Mammary epithelial cell (primary cell): Measurements from ENCODE around the gene GPR146.

Experiments used
- EZH2 ChIP-seq: IDR thresholded peaks from 2 replicates; pipeline ENCODE4 v1.6.1; 2012; ENCODE audit warnings: low read length, inconsistent platforms, borderline replicate concordance
- TF ChIP-seq, protein P1 (sequence below), 2 donors: IDR thresholded peaks in 1 of 2; conservative IDR thresholded peaks in 1 of 2; 2 replicates each; pipeline ENCODE4 v1.5.1; 2011 to 2012; ENCODE audit warnings: inconsistent platforms in 2 of 2, low read length in 2 of 2, mild to moderate bottlenecking in 2 of 2, control low read depth in 1 of 2, low read depth in 1 of 2; ENCODE audit not compliant: insufficient read depth in 1 of 2; ENCODE audit errors: extremely low read depth in 1 of 2

GRCh38 chr7:1081931-1082401, 37.6 kb downstream of the GPR146 start:
- no peak for TF ChIP-seq EZH2
- TF ChIP-seq, protein P1, sequence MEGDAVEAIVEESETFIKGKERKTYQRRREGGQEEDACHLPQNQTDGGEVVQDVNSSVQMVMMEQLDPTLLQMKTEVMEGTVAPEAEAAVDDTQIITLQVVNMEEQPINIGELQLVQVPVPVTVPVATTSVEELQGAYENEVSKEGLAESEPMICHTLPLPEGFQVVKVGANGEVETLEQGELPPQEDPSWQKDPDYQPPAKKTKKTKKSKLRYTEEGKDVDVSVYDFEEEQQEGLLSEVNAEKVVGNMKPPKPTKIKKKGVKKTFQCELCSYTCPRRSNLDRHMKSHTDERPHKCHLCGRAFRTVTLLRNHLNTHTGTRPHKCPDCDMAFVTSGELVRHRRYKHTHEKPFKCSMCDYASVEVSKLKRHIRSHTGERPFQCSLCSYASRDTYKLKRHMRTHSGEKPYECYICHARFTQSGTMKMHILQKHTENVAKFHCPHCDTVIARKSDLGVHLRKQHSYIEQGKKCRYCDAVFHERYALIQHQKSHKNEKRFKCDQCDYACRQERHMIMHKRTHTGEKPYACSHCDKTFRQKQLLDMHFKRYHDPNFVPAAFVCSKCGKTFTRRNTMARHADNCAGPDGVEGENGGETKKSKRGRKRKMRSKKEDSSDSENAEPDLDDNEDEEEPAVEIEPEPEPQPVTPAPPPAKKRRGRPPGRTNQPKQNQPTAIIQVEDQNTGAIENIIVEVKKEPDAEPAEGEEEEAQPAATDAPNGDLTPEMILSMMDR (conservative IDR thresholded peaks at IDR 0.05 in 1 of 2, IDR thresholded peaks at IDR 0.05 in 1 of 2; ENCODE audit: extremely low read depth in 1 of 2, insufficient read depth in 1 of 2, low read depth in 1 of 2, low read length in 2 of 2): no peak
